Epithelial cell of proximal tubule (primary cell): Measurements from ENCODE around the gene RXFP1. TPM values are rescaled to one million over a fixed set of nuclear protein-coding genes. Genes with fewer than 3 reads are reported as not detected.
A peak's percentile ranks its signal among the peaks of the same experiment; 100 is the strongest.

Experiments
- DNase-seq: peaks from one replicate; pipeline ENCODE4 v3.0.0-alpha.2; 2011; ENCODE audit warnings: low read depth
- H3K4me3 ChIP-seq: 2 replicates; pipeline ENCODE4 v1.5.1; 2011; ENCODE audit warnings: low read depth, mild to moderate bottlenecking, low read length
- total RNA-seq: library from RNA; depleted of rRNA; stranded (reverse); fragments of >200 nt; gene quantifications from 2 replicates; pipeline ENCODE4 v1.2.3, GENCODE V29; 2015
- TF ChIP-seq, protein P1 (sequence below): conservative IDR thresholded peaks from 2 replicates; pipeline ENCODE4 v1.5.1; 2012; ENCODE audit warnings: low read depth, mild to moderate bottlenecking, low read length

The RXFP1 gene
- total RNA-seq, 1 donor from 2014 or later, result not detected

DNA sequence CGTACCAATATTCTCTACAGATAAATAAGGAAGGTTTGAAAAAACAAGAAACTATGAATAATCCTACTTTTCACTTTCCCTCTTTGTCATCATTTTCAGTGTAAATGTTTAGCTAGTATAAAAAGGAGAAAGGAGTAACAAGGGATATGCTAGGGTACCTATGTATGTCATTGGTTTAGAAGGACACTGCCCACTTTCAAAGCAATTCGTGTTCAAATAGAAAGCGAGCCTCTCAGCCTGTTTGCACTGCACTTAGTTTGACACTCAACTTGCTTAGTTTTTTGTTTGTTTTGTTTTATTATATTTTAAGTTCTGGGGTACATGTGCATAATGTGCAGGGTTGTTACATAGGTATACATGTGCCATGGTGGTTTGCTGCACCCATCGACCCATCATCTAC is 21.6 kb upstream of the RXFP1 start:
- no peak for DNase-seq

GRCh38 chr4:158513256-158513655 is 8.4 kb upstream of the RXFP1 start:
- no peak overlapping the region for H3K4me3 ChIP-seq
- no peak for DNase-seq
- TF ChIP-seq, protein P1, sequence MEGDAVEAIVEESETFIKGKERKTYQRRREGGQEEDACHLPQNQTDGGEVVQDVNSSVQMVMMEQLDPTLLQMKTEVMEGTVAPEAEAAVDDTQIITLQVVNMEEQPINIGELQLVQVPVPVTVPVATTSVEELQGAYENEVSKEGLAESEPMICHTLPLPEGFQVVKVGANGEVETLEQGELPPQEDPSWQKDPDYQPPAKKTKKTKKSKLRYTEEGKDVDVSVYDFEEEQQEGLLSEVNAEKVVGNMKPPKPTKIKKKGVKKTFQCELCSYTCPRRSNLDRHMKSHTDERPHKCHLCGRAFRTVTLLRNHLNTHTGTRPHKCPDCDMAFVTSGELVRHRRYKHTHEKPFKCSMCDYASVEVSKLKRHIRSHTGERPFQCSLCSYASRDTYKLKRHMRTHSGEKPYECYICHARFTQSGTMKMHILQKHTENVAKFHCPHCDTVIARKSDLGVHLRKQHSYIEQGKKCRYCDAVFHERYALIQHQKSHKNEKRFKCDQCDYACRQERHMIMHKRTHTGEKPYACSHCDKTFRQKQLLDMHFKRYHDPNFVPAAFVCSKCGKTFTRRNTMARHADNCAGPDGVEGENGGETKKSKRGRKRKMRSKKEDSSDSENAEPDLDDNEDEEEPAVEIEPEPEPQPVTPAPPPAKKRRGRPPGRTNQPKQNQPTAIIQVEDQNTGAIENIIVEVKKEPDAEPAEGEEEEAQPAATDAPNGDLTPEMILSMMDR, result no peak

More for the DNA sequence above, 21.6 kb upstream of the RXFP1 start:
- TF ChIP-seq, protein P1, result no peak
- H3K4me3 ChIP-seq, result no peak overlapping the region

GRCh38 chr4:158519226-158519625 is 2.5 kb upstream of the RXFP1 start:
- no peak overlapping the region for H3K4me3 ChIP-seq
- DNase-seq, result no peak
- TF ChIP-seq, protein P1, result no peak

DNA sequence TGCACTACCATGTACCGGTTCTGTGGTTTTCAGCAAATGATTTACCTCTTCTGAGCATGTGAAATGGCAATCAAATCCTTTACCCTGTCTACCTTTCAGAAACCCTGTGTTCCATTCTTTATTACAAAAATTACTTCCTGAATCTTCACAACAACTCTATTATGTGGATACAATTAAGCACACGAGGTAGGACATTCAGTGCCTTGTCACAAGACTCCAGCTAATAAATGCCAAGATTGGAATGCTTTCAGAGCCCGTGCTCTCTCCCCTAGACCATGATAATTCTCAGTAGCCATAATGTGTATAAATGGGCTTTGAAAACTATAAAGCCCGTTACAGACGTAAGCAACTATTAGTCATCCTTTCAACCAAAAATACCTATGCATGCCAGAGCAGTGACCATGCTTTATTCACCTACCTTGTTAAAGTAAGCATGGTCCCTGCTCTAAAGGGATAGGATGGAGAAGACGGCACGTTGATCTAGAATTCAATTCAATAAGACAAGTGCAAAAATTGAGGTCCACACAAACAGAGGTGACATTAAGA is 2.4 kb downstream of the RXFP1 start:
- peak; percentile 10 for DNase-seq
- no peak overlapping the region for H3K4me3 ChIP-seq
- TF ChIP-seq, protein P1, result no peak

- DNase-seq, result no peak
- TF ChIP-seq, protein P1, result no peak
- H3K4me3 ChIP-seq, result no peak overlapping the region
These were observed 5.8 kb downstream of the RXFP1 start for GRCh38 chr4:158527516-158527915.

DNA sequence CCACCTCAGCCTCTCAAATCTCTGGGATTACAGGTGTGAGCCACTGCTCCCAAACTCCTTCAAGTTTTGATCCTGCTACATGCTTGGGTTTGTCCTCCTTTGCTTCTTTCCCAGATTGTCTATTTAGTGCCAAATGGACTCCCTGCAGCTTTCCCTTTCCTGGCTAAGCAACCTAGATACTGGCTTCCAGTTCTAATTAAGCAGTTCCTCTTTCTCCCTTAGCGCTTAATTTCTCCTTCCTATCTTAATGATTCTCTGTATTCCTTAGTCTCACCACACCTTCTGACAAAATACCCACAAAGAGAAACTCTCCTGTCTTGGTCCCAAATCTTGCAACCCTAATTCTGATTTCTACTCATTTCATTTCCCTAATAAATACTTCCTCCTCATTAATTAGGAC is 7.8 kb downstream of the RXFP1 start:
- no peak for DNase-seq
- no peak overlapping the region for H3K4me3 ChIP-seq
- TF ChIP-seq, protein P1, result no peak

DNA sequence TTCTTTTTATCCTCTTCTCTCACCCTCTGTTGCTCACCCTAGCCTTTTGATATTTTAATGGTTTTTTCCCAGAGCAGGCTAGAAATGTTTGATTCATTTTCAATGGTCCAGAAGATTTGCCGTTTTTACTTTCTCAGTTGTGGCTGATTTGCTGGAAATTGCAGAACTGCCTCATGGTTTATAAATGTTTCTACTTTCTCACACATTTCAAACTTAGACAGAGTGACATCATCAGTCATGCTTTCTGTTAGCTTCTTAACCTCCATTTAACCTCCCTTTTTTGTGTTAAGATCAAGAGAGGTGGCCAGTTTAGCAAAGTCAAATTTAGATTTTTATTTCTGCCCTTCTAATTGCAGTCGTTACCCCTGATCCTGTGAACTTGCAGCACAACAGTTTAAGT is 8.7 kb downstream of the RXFP1 start:
- TF ChIP-seq, protein P1, result no peak
- DNase-seq, result no peak
- no peak overlapping the region for H3K4me3 ChIP-seq
